Fibroblast of pulmonary artery (primary cell): ENCODE data around the gene NOC3L.
A peak's percentile ranks its signal among the peaks of the same experiment; 100 is the strongest.

Experiments used
- DNase-seq: peaks from one replicate; pipeline ENCODE4 v3.0.0-alpha.2; 2010; ENCODE audit warnings: low read depth
- H3K4me3 ChIP-seq: replicated peaks from 2 replicates; pipeline ENCODE4 v1.5.1; 2011; ENCODE audit warnings: low read depth, mild to moderate bottlenecking, control low read depth, low read length, moderate library complexity
- TF ChIP-seq, protein P1 (sequence below): IDR thresholded peaks from 2 replicates; pipeline ENCODE4 v1.5.1; 2011; ENCODE audit warnings: mild to moderate bottlenecking, control low read depth, low read length, inconsistent platforms; ENCODE audit errors: missing control alignments

NOC3L gene

GRCh38 chr10:94308866-94309265 is 53.9 kb downstream of the NOC3L start:
- TF ChIP-seq, protein P1, sequence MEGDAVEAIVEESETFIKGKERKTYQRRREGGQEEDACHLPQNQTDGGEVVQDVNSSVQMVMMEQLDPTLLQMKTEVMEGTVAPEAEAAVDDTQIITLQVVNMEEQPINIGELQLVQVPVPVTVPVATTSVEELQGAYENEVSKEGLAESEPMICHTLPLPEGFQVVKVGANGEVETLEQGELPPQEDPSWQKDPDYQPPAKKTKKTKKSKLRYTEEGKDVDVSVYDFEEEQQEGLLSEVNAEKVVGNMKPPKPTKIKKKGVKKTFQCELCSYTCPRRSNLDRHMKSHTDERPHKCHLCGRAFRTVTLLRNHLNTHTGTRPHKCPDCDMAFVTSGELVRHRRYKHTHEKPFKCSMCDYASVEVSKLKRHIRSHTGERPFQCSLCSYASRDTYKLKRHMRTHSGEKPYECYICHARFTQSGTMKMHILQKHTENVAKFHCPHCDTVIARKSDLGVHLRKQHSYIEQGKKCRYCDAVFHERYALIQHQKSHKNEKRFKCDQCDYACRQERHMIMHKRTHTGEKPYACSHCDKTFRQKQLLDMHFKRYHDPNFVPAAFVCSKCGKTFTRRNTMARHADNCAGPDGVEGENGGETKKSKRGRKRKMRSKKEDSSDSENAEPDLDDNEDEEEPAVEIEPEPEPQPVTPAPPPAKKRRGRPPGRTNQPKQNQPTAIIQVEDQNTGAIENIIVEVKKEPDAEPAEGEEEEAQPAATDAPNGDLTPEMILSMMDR = no peak
- peak; percentile 34 for DNase-seq
- no peak overlapping the region for H3K4me3 ChIP-seq

GRCh38 chr10:94307046-94307615 is 55.6 kb downstream of the NOC3L start:
- TF ChIP-seq, protein P1 = no peak
- H3K4me3 ChIP-seq = no peak overlapping the region
- no peak for DNase-seq

GRCh38 chr10:94303929-94304328 is 58.8 kb downstream of the NOC3L start:
- TF ChIP-seq, protein P1 = no peak
- no peak for DNase-seq
- no peak overlapping the region for H3K4me3 ChIP-seq

GRCh38 chr10:94300042-94300441 is 62.7 kb downstream of the NOC3L start:
- no peak overlapping the region for H3K4me3 ChIP-seq
- TF ChIP-seq, protein P1 = no peak
- no peak for DNase-seq

DNA sequence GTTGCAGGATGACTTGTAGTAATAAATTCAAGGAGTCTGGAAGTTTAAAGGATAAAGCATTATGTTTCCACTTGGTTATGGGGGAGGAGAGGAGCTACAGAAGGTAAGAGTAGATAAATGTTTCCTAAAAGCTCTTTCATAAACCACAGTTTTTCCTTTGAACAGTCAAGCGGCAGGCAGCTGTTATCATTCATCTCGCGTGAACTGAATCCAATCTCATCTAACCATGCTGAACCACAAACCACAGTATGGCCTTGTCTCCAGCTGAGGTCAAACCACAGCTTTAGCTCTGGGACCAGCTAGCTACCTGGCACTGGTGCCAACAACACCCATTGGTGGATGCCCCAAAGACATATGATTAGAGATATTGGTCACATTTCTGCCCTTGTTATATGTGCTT is 63.3 kb downstream of the NOC3L start:
- peak; percentile 46 for DNase-seq
- H3K4me3 ChIP-seq = no peak overlapping the region
- TF ChIP-seq, protein P1 = no peak

DNA sequence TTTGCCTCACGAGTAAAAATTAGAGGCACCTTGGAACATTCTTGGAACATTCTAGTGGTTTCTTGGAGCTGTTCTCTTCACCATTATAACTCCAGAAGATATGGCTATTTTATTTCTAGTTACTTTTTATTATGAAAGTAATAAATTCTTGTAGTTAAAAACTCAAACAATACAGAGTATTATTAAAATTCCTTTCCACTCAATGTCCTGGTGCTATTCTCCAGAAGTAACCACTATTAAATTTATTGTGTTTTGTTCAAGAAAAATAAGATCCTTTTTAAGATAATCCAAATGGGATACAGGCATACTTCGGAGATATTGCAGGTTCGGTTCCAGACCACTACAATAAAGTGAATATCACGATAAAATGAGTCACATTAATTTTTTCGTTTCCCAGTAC is 68.6 kb downstream of the NOC3L start:
- no peak overlapping the region for H3K4me3 ChIP-seq
- DNase-seq = no peak
- TF ChIP-seq, protein P1 = no peak

DNA sequence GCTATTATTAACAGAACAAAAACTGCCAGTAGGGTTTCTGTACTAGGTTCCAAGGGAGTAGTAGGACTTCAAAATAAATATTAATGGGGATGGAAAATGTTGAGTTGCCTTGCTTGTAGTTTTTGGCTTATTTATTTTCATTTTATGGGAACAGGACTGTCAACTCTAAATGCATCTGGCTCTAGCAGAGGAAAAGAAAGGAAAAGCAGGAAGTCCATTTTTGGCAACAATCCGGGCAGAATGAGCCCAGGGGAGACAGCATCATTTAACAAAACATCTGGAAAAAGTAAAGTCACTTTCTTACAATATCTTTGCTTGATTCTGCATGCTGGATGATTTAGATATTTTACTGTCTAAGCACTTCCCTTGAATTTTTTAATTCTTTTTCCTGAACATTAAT is 69.4 kb downstream of the NOC3L start:
- TF ChIP-seq, protein P1 = no peak
- no peak overlapping the region for H3K4me3 ChIP-seq
- DNase-seq = no peak
